NCI-H146 treated with DMSO at 0.1 percent for 48 hours (cell line): ENCODE data around the gene VDAC2.
"Not testable (repeated sequence)": the region's sequence is repeated elsewhere in the genome, so short reads cannot be mapped to it uniquely, and the experiment has no call there.

Experiments used
- DNase-seq: peaks from one replicate; lab custom pipeline; 2025; ENCODE audit not compliant: unreplicated experiment; lab: John Stamatoyannopoulos, UW

The VDAC2 gene

DNA sequence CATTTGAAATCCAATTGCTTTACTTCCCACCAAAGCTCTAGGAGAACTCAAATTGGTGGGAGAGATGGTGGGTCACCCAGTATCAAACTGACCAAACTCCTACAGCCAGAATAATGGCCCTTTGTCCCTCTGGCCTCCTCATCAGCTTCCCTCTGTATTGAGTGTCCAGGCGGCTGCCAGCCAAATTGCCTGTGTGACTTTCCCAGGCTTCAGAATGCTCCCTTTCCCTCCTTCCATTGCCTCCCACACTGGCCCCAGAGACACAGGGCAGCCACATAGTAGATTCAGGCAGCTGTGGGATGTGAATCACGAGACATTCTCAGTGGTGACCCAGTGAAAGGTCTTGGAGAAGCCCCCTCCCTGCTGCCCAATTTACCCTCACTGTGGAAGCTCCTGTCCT lies 12.7 kb upstream of the VDAC2 start:
- DNase-seq: no peak

DNA sequence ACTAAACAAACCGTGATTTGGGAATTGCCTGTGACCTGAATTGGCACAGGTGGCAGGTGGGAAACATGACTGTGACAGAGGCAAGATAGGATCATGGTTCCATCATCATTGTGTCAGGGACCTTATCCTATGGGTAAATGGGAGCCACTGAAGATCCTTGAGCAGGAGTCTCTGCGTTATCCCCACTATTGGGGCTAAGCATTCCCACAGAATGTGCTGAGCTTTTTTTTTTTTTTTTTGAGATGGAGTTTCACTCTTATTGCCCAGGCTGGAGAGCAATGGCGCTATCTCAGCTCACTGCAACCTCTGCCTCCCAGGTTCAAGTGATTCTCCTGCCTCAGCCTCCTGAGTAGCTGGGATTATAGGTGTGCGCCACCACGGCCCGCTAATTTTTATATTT lies 10.6 kb upstream of the VDAC2 start:
- DNase-seq: not testable (repeated sequence)

DNA sequence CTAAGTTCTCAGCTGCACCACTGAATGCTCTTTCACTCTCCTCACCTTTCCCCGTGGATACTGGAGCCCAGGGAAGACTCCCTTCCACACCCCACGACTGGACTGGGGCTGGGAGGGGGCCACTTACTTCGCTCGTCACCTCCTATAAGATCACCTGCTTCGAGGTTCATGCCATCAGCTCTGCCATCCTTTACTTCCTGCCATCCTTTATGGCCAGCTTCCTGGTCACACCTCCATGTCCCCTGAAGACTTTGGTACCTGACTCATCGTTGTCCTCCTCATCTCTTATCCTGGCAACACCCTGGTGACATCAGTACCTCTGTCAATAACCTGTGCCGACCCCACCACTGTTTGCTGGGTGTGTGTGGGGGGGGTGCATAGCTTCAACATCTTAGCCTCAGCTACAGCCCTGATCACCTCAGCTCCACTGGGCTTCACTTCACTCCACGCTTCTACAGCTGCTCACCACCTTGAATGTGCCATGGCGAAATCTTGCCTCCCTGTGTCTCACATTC lies 8.7 kb upstream of the VDAC2 start:
- no peak for DNase-seq

DNA sequence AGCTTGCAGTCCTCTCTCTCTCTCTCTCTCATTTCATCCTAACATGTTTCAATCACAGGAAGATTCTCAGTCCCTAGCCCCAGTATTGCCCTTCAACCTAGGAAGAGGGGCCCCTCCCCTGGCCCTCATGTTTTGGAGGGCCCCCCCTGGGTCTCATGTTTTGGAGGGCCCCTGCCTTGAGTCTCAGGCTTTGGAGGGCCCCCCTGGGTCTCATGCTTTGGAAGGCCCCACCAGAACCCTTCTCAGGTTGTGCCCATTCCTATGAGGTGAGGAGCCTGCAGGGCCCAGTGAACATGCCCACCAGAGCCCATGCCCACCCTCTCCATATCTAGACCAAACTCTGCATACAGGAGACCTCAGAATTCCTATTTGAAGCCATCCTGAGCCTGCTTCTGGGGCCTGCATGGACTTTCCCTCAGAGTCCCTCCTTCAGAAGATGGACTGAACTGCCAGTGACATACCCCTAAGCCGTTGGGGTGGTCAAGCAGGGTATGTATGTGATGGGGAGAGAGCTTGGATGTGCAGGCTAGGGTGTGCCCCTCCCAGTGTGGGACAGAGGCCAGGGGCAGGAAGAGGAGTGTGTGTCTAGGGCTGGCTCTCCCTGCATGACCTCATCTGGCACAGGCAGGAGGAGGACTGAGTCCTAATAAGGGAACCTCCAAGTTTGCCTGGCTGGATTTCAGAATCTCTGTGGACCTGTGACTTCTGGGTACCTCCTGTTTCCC lies 8.1 kb upstream of the VDAC2 start:
- no peak for DNase-seq

DNA sequence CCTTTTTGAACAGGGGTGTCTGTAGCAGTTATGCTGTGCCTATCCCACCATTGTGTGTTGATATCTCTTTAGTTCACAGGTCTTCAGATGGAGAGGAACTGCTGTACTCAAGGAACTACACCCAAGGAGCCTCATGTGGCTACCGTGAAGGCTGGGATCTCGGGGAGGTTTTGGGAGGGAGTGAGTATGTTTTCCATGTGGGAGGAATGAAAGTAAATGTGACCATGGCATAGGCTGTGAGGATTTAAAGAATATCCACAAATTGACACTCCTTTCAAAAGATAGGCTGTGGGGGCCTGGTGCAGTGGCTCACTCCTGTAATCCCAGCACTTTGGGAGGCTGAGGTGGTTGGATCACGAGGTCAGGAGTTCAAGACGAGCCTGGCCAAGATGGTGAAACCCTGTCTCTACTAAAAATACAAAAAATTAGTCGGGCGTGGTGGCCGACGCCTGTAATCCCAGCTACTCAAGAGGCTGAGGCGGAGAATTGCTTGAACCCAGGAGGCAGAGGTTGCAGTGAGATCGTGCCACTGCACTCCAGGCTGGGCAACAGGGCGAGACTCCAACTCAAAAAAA lies 7.5 kb upstream of the VDAC2 start:
- DNase-seq: not testable (repeated sequence)

DNA sequence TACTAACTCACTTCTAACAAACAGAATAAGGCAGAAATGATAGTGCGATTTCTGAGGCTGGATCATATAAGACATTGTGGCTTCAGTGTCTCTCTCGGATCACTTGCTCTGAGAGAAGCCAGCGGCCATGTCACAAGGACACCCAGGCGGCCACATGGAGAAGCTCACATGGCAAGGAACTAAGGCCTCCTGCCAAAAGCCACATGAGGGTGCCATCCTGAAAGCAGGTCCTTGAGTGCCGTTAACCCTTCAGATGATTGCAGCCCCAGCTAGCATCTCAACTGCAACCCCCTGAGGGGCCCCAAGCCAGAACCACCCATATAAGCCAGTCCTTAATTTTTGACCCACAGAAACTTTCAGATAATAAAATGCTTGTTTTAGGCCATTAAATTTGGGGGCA lies 6.9 kb upstream of the VDAC2 start:
- DNase-seq: no peak

DNA sequence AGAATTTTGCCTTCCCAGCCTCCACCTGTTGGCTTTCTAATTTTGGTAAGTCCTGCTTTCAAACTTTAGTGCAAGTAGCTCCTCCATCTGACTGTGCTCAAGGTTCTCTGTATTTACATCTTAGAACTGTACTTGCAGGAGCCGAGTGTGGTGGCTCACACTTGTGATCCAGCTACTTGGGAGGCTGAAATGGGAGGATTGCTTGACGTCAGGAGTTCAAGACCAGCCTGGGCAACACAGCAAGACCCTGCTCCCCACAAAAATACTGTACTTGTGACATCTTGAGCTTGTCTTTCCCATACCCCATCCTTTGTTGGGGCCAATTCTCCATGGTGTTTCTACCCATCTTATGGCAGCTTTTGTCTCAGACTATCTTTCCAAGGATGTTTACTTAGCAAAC lies 4.7 kb upstream of the VDAC2 start:
- no peak for DNase-seq

DNA sequence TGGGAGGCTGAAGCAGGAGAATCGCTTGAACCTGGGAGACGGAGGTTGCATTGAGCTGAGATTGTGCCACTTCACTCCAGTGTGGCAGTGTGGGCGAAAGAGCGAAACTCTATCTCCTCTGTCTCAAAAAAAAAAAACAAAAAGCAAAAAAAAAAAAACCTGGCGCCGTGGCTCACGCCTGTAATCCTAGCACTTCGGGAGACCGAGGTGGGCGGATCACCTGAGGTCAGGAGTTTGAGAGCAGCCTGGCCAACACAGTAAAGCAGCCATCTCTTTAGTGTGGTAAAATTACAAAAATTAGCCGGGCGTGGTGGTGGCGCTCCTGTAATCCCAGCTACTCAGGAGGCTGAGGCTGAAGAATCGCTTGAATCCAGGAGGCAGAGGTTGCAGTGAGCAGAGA lies 4.0 kb upstream of the VDAC2 start:
- not testable (repeated sequence) for DNase-seq

DNA sequence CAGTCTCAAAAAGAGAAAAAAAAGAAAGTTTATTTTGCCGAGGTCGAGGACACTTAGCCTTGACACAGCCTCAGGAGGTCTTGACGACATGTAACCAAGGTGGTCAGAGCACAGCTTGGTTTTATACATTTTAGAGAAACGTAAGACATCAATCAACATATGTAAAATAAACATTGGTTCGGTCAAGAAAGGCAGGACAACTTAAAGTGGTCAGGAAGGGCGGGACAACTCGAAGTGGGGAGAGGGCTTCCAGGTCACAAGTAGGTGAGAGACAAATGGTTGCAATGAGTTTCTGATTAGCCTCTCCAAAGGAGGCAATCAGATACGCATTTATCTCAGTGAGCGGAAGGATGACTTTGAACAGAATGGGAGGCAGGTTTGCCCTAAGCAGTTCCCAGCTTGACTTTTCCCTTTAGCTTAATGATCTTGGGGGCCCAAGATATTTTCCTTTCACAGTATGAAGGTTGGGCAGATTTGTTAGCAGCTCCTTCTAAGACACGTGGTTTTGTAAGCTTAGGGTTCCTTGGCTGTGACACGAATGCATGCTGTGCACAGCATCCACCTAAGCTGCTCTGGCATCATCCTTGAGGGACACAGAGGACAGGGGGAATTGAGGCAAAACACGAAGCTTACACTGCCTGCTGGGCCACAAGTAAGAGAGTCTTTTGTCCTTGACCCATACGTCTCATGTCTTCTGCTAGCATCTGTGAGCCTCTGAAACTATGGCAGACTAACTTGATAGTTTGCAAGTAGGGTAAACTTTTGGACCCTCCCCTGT lies 3.3 kb upstream of the VDAC2 start:
- DNase-seq: no peak

DNA sequence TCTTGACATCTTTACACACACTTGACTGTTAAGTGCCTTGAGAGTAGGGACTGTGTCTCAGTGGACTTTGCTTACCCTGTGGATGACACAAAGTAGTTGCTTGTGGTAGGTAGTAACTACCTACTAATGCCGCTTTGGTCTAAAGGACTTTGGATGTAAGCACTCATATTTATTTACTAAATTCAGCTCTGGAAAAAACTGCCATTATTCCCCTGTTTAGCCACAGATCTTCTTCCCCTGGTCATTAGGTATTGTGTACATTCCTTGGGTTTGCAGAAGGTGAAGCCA lies 2.8 kb upstream of the VDAC2 start:
- DNase-seq: no peak

DNA sequence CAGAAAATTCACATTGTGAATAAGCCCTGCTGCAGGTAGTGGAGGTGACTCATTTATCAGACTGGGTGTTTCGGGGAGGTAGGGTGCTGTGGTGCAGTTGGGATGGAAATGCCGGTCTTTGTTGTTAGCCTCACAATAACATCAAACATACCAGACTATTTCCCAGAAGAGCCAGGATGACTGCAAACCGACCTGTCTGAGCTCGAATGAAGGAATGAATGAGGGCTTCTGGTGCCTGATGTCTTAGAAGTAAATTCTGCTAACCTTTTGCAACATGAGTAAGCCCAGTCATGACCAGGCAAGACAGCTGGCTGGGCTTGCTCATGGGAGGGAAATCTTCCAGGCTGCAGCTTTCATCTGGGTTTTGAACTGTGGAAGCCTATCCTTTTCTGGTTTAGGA lies 2.4 kb upstream of the VDAC2 start:
- DNase-seq: no peak

DNA sequence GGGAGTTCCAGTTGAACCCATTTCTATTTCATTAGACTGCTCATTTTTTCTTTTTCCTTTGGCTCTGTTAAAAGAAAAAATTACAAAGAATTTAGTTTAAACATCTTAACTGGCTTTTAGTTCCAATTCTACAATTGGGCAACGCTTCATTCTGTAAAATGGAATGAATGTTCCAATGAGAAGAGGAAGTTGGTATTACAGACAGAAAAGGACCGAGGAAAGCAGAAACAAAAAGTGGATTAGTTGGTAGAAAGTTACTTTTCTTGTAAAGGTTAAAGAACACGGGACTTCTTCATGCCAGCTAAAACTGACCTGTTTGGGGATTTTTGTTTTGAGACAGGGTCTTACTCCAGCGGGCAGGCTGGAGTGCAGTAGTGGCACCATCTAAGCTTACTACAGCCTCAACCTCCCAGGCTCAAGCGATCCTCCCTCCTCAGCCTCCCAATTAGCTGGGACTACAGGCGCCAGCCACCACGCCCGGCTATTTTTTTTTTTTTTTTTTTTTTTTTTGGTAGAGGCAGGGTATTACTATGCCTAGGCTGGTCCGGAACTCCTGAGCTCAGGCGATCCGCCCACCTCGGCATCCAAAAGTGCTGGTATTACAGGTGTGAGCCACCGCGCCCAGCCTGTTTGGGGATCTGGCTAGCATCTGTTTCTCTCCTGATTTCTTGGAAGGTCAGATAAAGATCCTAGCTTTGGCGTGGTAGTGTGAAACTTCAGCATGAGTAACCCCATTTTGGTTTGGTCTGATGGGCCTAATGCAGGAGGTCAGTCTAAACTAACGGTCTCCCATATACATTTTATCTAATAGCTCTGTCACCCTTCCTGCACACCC lies 1.3 kb upstream of the VDAC2 start:
- no peak for DNase-seq

DNA sequence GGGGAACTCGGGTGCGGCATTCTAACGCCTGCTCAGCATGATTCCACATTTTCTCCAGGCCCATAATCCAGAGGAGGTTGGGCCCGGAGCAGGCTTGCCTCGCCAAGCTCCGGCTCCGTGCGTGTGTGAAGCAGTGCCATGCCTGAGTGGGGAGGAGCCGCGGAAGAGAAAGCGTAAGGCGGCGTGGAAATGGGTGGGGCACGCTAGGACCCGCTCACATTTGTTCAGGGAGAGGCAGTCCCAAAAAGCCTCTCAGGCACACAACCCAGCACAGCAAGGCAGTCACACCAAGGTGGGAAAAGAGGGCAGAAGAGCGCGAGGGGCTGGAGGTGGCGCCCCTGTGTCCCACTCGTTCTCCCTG lies 695 bp upstream of the VDAC2 start:
- peak; percentile 63 for DNase-seq

DNA sequence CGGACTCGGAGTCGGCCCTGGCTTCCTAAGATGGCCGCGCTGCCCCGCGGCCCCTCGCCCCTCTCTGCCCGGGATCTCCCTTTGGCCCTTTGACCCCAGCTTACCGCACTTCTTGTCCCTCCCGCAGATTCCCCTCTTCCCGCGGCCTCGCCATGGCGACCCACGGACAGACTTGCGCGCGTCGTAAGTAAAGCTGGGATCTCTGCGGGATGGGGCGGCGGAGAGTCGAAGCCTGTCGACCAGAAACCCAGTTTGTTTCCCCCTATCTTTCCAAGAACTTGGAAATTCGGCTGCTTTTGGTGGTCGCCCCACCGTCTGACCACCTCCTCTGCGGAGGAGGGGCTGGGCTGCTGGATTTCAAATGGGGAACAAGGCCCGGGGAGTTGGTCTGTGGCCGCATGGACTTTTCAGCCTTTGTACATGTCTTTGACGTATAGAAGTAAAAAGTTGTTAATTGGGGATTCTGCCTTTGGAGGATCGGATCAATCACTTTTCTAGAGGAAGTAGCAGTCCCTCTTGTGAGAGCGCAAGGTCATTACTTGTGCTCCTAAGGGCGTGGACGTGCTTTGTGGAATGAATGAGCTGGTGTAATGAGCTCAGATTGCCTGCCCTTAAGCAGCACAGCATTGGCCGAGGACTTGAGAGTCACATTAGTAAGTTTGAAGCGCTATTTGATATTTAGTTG lies 553 bp downstream of the VDAC2 start:
- DNase-seq: no peak

DNA sequence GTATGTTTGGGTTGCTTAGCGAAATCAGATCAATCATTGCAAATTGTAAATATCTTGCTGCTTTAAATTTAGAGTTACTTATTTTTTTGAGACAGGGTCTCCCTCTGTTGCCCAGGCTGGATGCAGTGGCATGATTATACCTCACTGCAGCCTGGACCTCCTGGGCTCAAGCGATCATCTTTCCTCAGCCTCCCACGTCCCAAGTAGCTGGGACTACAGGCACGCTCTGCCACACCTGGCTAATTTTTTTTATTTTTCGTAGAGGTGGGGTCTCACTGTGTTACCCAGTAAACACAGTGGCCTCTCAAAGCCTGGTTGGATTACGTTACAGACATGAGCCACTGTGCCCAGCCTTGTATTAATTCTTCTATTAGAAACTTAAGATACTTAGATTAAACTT lies 1.7 kb downstream of the VDAC2 start:
- DNase-seq: no peak

DNA sequence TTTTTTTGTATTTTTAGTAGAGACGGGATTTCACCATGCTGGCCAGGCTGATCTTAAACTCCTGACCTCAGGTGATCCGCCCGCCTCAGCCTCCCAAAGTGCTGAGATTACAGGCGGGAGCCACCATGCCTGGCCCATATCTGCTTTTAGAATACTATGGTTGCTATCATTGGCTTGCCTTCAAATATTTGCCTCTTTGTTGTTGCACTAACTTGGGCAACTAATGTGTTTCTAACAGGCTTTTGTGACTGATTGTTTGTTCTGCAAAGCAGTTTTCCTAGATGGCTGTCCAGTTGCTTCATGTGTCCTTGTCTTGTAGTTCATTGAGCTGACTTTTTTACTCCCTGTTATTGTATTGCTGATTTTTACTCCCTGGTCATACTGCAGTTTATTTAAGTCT lies 9.7 kb downstream of the VDAC2 start:
- DNase-seq: no peak

DNA sequence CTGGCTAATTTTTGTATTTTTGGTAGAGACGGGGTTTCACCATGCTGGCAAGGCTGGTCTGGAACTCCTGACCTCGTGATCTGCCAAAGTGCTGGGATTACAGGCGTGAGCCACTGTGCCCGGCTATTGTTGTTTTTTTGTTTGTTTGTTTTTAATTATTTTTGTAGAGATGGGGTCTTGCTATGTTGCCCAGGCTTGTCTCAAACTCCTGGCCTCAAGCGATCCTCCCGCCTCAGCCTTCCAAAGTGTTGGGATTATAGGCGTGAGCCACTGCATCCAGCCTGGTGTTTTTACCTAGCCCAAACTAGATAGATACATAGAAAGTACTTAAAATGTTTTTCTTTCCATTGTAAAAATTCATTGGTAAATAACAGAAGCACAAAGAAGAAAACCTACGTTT lies 10.9 kb downstream of the VDAC2 start:
- not testable (repeated sequence) for DNase-seq

DNA sequence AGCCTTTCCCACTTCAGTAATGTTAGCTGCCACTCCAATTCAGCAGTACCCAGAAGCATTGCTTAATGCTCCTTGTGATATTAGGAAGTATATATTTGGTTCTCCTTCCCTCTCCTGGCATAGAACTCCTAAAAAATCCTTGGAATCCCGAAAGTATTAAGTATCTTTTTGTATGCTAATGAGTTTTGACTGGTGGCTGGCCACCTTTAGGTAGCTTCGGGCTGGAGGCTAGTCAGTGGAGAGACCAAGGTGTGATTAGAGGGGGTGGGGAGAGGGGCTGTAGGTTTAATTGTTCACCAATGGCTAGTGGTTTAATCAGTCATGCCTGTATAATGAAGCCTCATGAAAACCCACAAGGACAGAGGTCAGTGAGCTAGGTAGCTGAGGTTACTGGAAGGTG lies 12.9 kb downstream of the VDAC2 start:
- no peak for DNase-seq

DNA sequence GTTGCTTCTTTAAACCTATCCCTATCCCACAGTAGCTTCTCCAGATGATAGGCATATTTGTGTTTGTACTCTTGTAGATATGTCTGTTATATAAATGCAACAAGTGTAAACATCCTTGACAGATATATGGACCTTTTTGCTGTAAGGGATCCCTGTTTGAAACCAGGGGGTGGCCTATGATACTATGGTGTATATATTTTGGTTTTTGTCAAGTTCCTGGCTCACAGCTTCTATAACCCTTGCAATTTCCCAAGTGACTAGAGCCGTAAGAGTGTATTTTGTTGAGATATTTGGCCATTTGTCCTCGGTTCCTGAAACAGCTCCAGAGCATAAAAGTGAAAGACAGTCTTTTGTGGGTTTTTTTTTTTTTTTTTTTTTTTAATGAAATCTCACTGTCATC lies 15.5 kb downstream of the VDAC2 start:
- no peak for DNase-seq

DNA sequence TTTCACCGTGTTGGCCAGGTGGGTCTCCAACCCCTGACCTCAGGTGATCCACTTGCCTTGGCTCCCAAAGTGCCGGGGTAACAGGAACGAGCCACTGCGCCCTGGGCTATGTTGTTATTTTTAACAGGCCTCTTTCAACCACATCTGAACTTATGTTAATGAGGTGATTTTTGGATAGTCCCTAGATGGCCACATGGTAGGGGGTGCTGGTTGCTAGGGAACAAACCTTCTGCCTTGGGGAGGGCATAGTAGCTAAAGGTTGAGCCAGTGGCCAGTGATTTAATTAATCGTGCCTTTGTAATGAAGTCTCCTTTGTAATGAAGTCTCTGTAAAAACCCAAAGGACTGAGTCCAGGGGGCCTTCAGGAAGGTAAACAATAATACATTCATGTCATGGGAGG lies 16.1 kb downstream of the VDAC2 start:
- DNase-seq: no peak

DNA sequence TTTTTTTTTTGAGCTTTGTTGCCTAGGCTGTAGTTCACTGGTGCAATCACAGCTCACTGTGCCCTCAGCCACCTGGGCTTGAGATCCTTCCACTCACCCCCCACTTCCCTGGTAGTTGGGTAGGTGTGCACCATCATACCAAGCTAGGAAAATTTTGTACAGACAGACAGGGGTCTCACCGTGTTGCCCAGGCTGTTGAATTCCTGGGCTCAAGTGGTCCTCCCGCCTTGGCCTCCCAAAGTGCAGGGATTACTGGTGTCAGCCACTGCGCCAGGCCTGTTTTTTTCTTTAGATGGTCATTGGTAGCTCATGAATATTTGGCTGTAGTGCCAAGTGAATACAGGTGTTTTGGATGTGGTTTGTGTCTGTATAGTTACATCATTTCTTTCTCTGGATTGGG lies 17.7 kb downstream of the VDAC2 start:
- DNase-seq: no peak
